Body of pancreas (tissue), 4 donors: ENCODE measurements around the gene PTGR1. TPM values are rescaled to one million over a fixed set of nuclear protein-coding genes. Genes with fewer than 3 reads are reported as not detected.
"Not testable (repeated sequence)": the region's sequence is repeated elsewhere in the genome, so short reads cannot be mapped to it uniquely, and the experiment has no call there.

Experiments
- ATAC-seq: fragments of 150-250 bp; one replicate; pipeline ENCODE4 v1.9.1; 2016
- DNase-seq, 4 donors: peaks; one replicate each; pipeline ENCODE4 v3.0.0-alpha.2; 2019
- H3K27ac ChIP-seq, 4 donors: fragments of 200-600 bp; sonication (generic); 1 replicate in 3 of 4; 2 replicates in 1 of 4; pipeline versions ENCODE4 v1.5.1 to v1.6.1; 2016 to 2019; ENCODE audit warnings: mild to moderate bottlenecking in 1 of 4, mixed read lengths in 1 of 4, moderate library complexity in 1 of 4
- H3K27me3 ChIP-seq, 2 donors: fragments of 200-600 bp; sonication (generic); one replicate each; pipeline ENCODE4 v1.6.0; 2016; ENCODE audit warnings: mild to moderate bottlenecking in 1 of 2
- H3K36me3 ChIP-seq, 2 donors: fragments of 200-600 bp; sonication (generic); replicated peaks in 1 of 2; 2 replicates each; pipeline ENCODE4 v1.5.1; 2016; ENCODE audit warnings: low read depth in 2 of 2; ENCODE audit not compliant: insufficient read depth in 1 of 2
- H3K4me1 ChIP-seq: fragments of 200-600 bp; sonication (generic); one replicate; pipeline ENCODE4 v1.6.0; 2016
- H3K4me3 ChIP-seq, 2 donors: fragments of 200-600 bp; sonication (generic); 1 replicate in 1 of 2; 2 replicates in 1 of 2; pipeline ENCODE4 v1.5.1; 2016 to 2019
- H3K9me3 ChIP-seq, 3 donors: fragments of 200-600 bp; sonication (generic); 1 replicate in 2 of 3; 2 replicates in 1 of 3; pipeline ENCODE4 v1.5.1; 2016
- POLR2A ChIP-seq, 3 donors: fragments of 450-650 bp; IDR thresholded peaks; one replicate each; pipeline ENCODE4 v1.6.1; 2016; ENCODE audit warnings: antibody characterized with exemption in 3 of 3, mild to moderate bottlenecking in 2 of 3
- WGBS, 2 donors: methylation state at CpG; one replicate each; pipeline ENCODE4 v1.1.5; 2017; 5-methylcytosine and 5-hydroxymethylcytosine counted together
- intact Hi-C: fragments of 100-400 bp; cut with DNase I; formaldehyde crosslinking; loops from one replicate; pipeline ENCODE4 v1.15.1; 2023
- total RNA-seq, 2 donors: library from RNA; depleted of rRNA; stranded (reverse); fragments of >200 nt; gene quantifications; one replicate each; pipeline ENCODE4 v1.1.0, GENCODE V29; 2016
- TF ChIP-seq, protein P1 (sequence below), 7 experiments: fragments of 450-650 bp in 4 of 7; fragments of 200-600 bp in 3 of 7; sonication (generic) in 3 of 7; IDR thresholded peaks; one replicate each; pipeline ENCODE4 v1.5.1; 2016 to 2019; ENCODE audit warnings: antibody characterized with exemption in 7 of 7

Gene PTGR1
- total RNA-seq, 2 donors from 2014 or later: 8.2 to 18.9 TPM

DNA sequence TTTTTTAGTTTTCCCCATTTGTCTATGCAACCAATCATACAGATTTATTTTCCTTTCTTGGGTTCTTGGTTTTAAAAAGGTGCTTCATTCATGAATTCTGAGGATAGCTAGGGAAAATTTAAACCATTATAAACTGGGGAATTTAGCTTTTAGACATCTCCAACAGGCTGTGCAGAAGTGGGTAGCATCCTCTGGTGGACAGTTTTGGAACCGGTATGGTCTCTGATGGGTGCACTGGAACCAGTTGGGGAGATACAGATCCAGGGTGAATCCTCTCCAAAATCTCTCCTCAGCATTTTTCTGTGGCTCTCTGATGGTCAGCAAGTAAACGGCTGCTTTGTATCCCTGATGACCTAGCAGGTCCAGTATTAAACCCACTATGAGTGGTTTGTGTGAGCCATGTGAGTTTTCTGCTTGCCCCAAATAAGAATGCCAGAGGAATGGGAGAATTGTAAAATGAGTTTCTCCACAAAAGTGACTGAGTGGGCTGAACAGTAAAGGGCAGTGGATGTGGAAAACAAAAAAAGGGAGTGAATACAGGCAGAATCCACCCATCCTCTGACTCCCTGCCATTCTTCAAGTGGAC is 22.5 kb upstream of the PTGR1 start:
- 18 to 33% methylated on average over 2 of the region's 2 CpGs for WGBS, 2 donors
- Histone ChIP-seq H3K36me3 (no peaks in the 10 kb centered on the region), H3K4me1 (no peaks in the 10 kb centered on the region), H3K27me3 (no peaks in the 10 kb centered on the region), H3K4me3 (no peak overlapping the region), H3K27ac (no peak overlapping the region), H3K9me3 (no peaks in the 10 kb centered on the region)
- intact Hi-C loops: no loop called here
- DNase-seq (peak in 3 of 4 donors; percentile 25 to 66 (median 33)), ATAC-seq (peak; percentile 60)
- no peak for TF ChIP-seq POLR2A (IDR thresholded peaks at IDR 0.05)
- TF ChIP-seq, protein P1, sequence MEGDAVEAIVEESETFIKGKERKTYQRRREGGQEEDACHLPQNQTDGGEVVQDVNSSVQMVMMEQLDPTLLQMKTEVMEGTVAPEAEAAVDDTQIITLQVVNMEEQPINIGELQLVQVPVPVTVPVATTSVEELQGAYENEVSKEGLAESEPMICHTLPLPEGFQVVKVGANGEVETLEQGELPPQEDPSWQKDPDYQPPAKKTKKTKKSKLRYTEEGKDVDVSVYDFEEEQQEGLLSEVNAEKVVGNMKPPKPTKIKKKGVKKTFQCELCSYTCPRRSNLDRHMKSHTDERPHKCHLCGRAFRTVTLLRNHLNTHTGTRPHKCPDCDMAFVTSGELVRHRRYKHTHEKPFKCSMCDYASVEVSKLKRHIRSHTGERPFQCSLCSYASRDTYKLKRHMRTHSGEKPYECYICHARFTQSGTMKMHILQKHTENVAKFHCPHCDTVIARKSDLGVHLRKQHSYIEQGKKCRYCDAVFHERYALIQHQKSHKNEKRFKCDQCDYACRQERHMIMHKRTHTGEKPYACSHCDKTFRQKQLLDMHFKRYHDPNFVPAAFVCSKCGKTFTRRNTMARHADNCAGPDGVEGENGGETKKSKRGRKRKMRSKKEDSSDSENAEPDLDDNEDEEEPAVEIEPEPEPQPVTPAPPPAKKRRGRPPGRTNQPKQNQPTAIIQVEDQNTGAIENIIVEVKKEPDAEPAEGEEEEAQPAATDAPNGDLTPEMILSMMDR (IDR thresholded peaks at IDR 0.05): peak; percentile 33 to 90 (median 65)

DNA sequence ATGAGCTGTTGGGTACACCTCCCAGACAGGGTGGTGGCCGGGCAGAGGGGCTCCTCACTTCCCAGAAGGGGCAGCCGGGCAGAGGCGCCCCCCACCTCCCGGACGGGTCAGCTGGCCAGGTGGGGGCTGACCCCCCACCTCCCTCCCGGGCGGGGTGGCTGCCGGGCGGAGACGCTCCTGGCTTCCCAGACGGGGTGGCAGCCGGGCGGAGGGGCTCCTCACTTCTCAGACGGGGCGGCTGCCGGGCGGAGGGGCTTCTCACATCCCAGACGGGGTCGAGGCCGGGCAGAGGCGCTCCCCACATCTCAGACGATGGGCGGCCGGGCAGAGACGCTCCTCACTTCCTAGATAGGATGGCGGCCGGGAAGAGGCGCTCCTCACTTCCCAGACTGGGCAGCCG is 17.9 kb upstream of the PTGR1 start:
- intact Hi-C loops, ATAC-seq, H3K4me1 ChIP-seq, H3K27me3 ChIP-seq, H3K27ac ChIP-seq, DNase-seq, H3K9me3 ChIP-seq, H3K36me3 ChIP-seq, H3K4me3 ChIP-seq: not testable (repeated sequence)
- WGBS, 2 donors: 92% methylated on average over 20 of the region's 29 CpGs; no CpG with 5 or more reads in 1 of the 2 donors

DNA sequence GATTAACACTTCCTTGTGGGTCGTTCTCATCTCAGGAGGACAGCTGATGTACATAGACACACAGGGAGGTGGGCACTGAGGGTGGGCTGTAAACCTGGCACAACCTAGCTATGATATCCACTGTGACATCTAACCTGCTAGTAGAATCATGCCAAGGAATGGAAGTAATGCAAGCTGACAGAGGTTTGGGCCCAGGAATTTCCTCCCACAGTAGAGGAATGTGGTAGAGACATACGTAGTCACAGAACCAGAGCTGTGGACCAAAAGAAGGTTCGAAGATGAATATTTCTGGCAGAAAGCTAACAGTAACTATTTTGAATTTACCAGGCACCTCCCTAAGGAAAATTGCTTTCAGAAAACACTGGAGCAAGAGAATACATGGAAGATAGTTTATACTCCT is 16.5 kb upstream of the PTGR1 start:
- DNase-seq (no peak), ATAC-seq (no peak)
- no peaks in the 10 kb centered on the region for H3K27me3 ChIP-seq
- TF ChIP-seq, protein P1 (IDR thresholded peaks at IDR 0.05): no peak
- TF ChIP-seq POLR2A (IDR thresholded peaks at IDR 0.05): no peak
- 69 to 73% methylated on average over 3 of the region's 3 CpGs for WGBS, 2 donors
- peaks cover 5% of the 10 kb centered on the region for H3K4me1 ChIP-seq
- no peaks in the 10 kb centered on the region for H3K36me3 ChIP-seq
- no peak overlapping the region for H3K27ac ChIP-seq
- H3K9me3 ChIP-seq: no peaks in the 10 kb centered on the region
- no peak overlapping the region for H3K4me3 ChIP-seq
- intact Hi-C loops: no loop called here

DNA sequence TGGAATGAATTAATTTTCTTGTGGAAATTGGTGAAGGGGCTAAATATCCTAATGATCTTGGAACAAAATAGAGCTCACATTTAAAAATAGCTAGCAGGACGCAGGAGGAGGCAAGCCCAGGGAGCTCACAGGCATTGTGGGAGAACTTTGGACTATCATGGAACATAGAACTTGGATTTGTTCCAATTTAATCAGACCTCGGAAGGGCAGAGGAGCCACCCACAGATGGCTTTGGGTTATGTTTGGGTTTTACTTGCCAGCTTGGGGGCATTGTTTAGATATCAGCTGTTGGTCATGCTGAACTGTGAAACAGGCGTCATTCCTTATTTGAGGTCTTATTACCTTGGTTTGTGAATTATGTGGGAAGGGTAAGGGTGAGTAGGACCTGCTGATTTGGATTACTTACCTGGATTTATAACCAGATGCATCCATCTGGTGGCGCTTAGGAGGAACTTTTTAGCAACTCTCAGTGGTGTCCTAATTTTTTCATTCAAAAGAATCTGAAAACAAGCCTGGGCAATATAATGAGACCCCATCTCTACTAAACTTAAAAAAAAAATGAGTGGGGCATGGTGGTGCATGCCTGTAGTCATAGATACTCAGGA is 14.1 kb upstream of the PTGR1 start:
- Histone ChIP-seq H3K4me1 (peaks cover 5% of the 10 kb centered on the region), H3K4me3 (no peak overlapping the region), H3K27ac (no peak overlapping the region), H3K36me3 (no peaks in the 10 kb centered on the region), H3K27me3 (no peaks in the 10 kb centered on the region), H3K9me3 (no peaks in the 10 kb centered on the region)
- TF ChIP-seq POLR2A (IDR thresholded peaks at IDR 0.05): no peak
- TF ChIP-seq, protein P1 (IDR thresholded peaks at IDR 0.05): no peak
- peak in 1 of 4 donors; percentile 19 for DNase-seq
- WGBS, 2 donors: 35 to 41% methylated on average over 4 of the region's 4 CpGs
- no peak for ATAC-seq
- intact Hi-C loops: no loop called here

DNA sequence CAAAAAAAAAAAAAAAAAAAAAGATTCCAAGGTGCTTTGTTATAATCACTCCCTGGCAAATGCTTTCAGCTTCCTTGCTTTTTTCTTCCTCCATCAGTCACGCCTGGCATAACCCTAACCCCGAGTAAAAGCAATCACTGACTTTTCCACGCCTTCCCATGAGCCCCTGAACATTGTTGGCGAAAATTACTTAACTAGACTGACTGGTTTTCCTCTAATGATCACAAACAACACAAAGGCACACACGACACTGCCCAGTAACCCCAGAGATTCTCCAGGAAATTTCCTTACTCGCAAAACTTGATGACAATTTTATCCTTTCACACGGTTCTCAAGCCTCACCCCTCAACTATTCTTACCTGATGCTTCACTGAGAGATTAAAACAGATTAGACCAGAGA is 11.4 kb upstream of the PTGR1 start:
- Histone ChIP-seq H3K4me1 (peaks cover 5% of the 10 kb centered on the region), H3K36me3 (no peaks in the 10 kb centered on the region), H3K27me3 (no peaks in the 10 kb centered on the region), H3K4me3 (no peak overlapping the region), H3K9me3 (no peaks in the 10 kb centered on the region), H3K27ac (no peak overlapping the region)
- WGBS, 2 donors: 52 to 60% methylated on average over 7 of the region's 7 CpGs
- intact Hi-C loops: no loop called here
- no peak for TF ChIP-seq POLR2A (IDR thresholded peaks at IDR 0.05)
- TF ChIP-seq, protein P1 (IDR thresholded peaks at IDR 0.05): no peak
- ATAC-seq (no peak), DNase-seq (no peak)
